ENCODE measurements around the gene UBTF. TPM values are rescaled to one million over a fixed set of nuclear protein-coding genes. Genes with fewer than 3 reads are reported as not detected.

The UBTF gene
- total and polyA plus RNA-seq, 2 of the 8 experiments (the other 6 are each of a cell fraction or from before 2014, with no cell fraction given): 14.7 to 106 TPM

GRCh38 chr17:44229090-44229489 is 9.6 kb upstream of the UBTF start (continued):
- no peak for TF ChIP-seq PHF8 (conservative IDR thresholded peaks at IDR 0.05; ENCODE audit: low read depth, low read length)
- no peak for TF ChIP-seq RBBP5 (IDR thresholded peaks at IDR 0.05; ENCODE audit: borderline replicate concordance, low read depth, low read length)
- TF ChIP-seq SIX5 (IDR thresholded peaks at IDR 0.05; ENCODE audit: low read depth, low read length): no peak
- no peak for TF ChIP-seq SP1 (IDR thresholded peaks at IDR 0.05; ENCODE audit: low read depth, low read length)
- TF ChIP-seq MAFK (IDR thresholded peaks at IDR 0.05; ENCODE audit: low read depth, low read length): no peak
- no peak for TF ChIP-seq SAP30 (IDR thresholded peaks at IDR 0.05; ENCODE audit: insufficient read depth, insufficient replicate concordance, low read length)
- TF ChIP-seq TBP (IDR thresholded peaks at IDR 0.05; ENCODE audit: low read depth, low read length): no peak
- no peak for TF ChIP-seq BACH1 (IDR thresholded peaks at IDR 0.05; ENCODE audit: low read length)
- TF ChIP-seq JUND (IDR thresholded peaks at IDR 0.05; ENCODE audit: low read length): no peak
